ENCODE data around the gene TM4SF1. TPM values are rescaled to one million over a fixed set of nuclear protein-coding genes. Genes with fewer than 3 reads are reported as not detected.
A peak's percentile ranks its signal among the peaks of the same experiment; 100 is the strongest.

The TM4SF1 gene
- polyA plus RNA-seq, 1 of the 3 experiments (the other 2 are of a cell fraction), result 209 TPM

DNA sequence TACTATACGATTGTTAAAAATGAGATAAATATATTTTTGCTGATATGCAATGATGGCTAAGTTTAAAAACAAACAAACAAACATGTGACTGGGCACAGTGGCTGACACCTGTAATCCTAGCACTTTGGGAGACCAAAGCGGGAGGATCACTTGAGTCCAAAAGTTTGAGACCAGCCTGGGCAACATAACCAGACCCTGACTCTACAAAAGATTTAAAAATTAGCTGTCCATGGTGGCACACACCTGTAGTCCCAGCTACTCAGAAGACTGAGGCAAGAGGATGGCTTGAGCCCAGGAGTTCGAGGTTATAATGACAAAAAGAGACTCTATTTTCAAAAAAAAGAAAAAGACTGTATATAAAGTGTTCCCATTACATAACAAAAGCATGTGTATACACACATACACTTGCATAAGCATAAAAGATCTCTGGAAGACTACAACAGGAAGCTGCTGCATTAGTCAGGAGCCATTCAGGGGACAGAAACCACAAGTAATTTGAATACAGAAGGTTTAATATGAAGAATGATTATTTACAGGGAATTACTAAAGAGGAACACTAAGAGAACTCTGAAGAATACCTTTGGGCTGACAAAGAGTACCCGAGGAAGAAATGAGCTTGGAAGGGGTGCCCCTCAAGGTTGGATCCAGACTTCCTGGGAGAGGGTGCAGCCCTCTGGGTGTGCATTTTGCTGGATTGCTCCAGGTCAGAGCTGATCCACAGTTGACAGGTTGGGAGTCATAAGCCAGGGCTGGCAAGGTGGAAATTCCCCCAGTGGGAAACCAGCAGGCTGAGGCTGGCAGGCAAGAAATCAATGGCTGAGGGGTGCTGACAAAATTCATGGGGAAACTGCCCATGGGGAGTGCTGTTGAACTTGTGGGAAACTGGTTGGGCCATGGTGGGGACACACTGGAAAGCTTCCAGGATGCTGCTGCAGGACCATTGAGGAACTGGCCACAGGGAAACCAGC lies 34.8 kb downstream of the TM4SF1 start:
- Histone ChIP-seq H3K27ac (ENCODE audit: low read depth in 2 of 2, low read length in 1 of 2) (peak overlapping the region in 1 of 2 experiments; percentile 60; a peak in 2 of 4 replicates), H3K27me3 (ENCODE audit: insufficient read depth) (no peaks in the 10 kb centered on the region), H3K9me2 (0 out of 2 replicates have a peak, but pooled peaks cover 5% of the 10 kb centered on the region), H3K4me1 (ENCODE audit: control insufficient read depth in 1 of 2, insufficient read depth in 2 of 2, low read depth in 1 of 2, low read length in 1 of 2) (peaks cover 0 to 26% of the 10 kb centered on the region in 2 experiments; a peak in 3 of 4 replicates), H3F3A (replicated peaks; ENCODE audit: insufficient read depth) (peaks cover 26% of the 10 kb centered on the region), H3K36me3 (replicated peaks in 1 of 2; ENCODE audit: control insufficient read depth in 1 of 2, insufficient read depth in 2 of 2, low read length in 1 of 2) (no peaks in the 10 kb centered on the region), H3K4me3 (ENCODE audit: low read depth in 2 of 2, low read length in 1 of 2) (no peak overlapping the region), H4K20me1 (ENCODE audit: insufficient read depth) (no peaks in the 10 kb centered on the region), H3K9ac (0 out of 2 replicates have a peak overlapping the region, but pooled peaks have one; percentile 9), H3K9me3 (no peaks in the 10 kb centered on the region), H3K4me2 (0 out of 2 replicates have a peak overlapping the region, but pooled peaks have one; percentile 49), H3K79me2 (ENCODE audit: insufficient read depth) (no peaks in the 10 kb centered on the region), H2AFZ (ENCODE audit: low read depth) (no peak overlapping the region; the same call in 1 of the 2 replicates)
- CTCF ChIA-PET, result interaction anchor here (0.6 to 1.2 kb wide), 2 partner anchors 222 to 430 kb away, joined by 3 to 4 read pairs; no protein-coding TSS in a partner anchor
- WGBS (ENCODE audit: low lambda C conversion rate), result 71% methylated on average over 4 of the region's 4 CpGs
- no peak for TF ChIP-seq SMC3 (IDR thresholded peaks at IDR 0.05; ENCODE audit: low read depth, low read length)
- TF ChIP-seq TCF12 (IDR thresholded peaks at IDR 0.05), result peak; percentile 42; the same call in 1 of the 2 replicates
- TF ChIP-seq YY1 (IDR thresholded peaks at IDR 0.05; ENCODE audit: low read depth), result no peak
- TF ChIP-seq, protein P1, sequence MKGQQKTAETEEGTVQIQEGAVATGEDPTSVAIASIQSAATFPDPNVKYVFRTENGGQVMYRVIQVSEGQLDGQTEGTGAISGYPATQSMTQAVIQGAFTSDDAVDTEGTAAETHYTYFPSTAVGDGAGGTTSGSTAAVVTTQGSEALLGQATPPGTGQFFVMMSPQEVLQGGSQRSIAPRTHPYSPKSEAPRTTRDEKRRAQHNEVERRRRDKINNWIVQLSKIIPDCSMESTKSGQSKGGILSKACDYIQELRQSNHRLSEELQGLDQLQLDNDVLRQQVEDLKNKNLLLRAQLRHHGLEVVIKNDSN (IDR thresholded peaks at IDR 0.05; ENCODE audit: borderline replicate concordance, low read depth), result no peak
- TF ChIP-seq RFX5 (IDR thresholded peaks at IDR 0.05; ENCODE audit: low read length), result no peak
- TF ChIP-seq FOXJ3 (CRISPR knock-in tag; IDR thresholded peaks at IDR 0.05), result no peak
- no peak for TF ChIP-seq TAF1 (IDR thresholded peaks at IDR 0.05; ENCODE audit: borderline replicate concordance, low read depth, low read length)
- 0 out of 2 replicates have a peak, but pooled peaks have one; percentile 20 for TF ChIP-seq ELF1 (IDR thresholded peaks at IDR 0.05)
- TF ChIP-seq, protein P2, sequence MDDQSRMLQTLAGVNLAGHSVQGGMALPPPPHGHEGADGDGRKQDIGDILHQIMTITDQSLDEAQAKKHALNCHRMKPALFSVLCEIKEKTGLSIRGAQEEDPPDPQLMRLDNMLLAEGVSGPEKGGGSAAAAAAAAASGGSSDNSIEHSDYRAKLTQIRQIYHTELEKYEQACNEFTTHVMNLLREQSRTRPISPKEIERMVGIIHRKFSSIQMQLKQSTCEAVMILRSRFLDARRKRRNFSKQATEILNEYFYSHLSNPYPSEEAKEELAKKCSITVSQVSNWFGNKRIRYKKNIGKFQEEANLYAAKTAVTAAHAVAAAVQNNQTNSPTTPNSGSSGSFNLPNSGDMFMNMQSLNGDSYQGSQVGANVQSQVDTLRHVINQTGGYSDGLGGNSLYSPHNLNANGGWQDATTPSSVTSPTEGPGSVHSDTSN (IDR thresholded peaks at IDR 0.05), result no peak
- TF ChIP-seq FOSL2 (IDR thresholded peaks at IDR 0.05; ENCODE audit: borderline replicate concordance, low read depth), result no peak
- TF ChIP-seq CHD2 (IDR thresholded peaks at IDR 0.05; ENCODE audit: low read length, partially characterized antibody), result no peak
- no peak for TF ChIP-seq SIN3A (IDR thresholded peaks at IDR 0.05; ENCODE audit: borderline replicate concordance, low read depth, low read length)
- TF ChIP-seq, protein P3, sequence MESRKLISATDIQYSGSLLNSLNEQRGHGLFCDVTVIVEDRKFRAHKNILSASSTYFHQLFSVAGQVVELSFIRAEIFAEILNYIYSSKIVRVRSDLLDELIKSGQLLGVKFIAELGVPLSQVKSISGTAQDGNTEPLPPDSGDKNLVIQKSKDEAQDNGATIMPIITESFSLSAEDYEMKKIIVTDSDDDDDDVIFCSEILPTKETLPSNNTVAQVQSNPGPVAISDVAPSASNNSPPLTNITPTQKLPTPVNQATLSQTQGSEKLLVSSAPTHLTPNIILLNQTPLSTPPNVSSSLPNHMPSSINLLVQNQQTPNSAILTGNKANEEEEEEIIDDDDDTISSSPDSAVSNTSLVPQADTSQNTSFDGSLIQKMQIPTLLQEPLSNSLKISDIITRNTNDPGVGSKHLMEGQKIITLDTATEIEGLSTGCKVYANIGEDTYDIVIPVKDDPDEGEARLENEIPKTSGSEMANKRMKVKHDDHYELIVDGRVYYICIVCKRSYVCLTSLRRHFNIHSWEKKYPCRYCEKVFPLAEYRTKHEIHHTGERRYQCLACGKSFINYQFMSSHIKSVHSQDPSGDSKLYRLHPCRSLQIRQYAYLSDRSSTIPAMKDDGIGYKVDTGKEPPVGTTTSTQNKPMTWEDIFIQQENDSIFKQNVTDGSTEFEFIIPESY (IDR thresholded peaks at IDR 0.05; ENCODE audit: borderline replicate concordance, low read depth), result no peak
- no peak for TF ChIP-seq TEAD4 (IDR thresholded peaks at IDR 0.05; ENCODE audit: borderline replicate concordance, insufficient read depth)
- no peak for TF ChIP-seq JUND (IDR thresholded peaks at IDR 0.05)
- TF ChIP-seq, protein P4, sequence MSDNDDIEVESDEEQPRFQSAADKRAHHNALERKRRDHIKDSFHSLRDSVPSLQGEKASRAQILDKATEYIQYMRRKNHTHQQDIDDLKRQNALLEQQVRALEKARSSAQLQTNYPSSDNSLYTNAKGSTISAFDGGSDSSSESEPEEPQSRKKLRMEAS (IDR thresholded peaks at IDR 0.05; ENCODE audit: low read depth), result no peak
- no peak for TF ChIP-seq MEF2A (IDR thresholded peaks at IDR 0.05; ENCODE audit: borderline replicate concordance, low read depth)
- no peak for TF ChIP-seq RAD21 (IDR thresholded peaks at IDR 0.05; ENCODE audit: low read length)
- no peak for TF ChIP-seq POLR2AphosphoS5 (IDR thresholded peaks at IDR 0.05; ENCODE audit: low read depth, low read length)
- TF ChIP-seq GATA2 (CRISPR knock-in tag; IDR thresholded peaks at IDR 0.05), result no peak
- TF ChIP-seq EP300 (IDR thresholded peaks at IDR 0.05; ENCODE audit: borderline replicate concordance in 1 of 2, low read depth in 1 of 2, low read length in 1 of 2), result no peak
- TF ChIP-seq, protein P5, sequence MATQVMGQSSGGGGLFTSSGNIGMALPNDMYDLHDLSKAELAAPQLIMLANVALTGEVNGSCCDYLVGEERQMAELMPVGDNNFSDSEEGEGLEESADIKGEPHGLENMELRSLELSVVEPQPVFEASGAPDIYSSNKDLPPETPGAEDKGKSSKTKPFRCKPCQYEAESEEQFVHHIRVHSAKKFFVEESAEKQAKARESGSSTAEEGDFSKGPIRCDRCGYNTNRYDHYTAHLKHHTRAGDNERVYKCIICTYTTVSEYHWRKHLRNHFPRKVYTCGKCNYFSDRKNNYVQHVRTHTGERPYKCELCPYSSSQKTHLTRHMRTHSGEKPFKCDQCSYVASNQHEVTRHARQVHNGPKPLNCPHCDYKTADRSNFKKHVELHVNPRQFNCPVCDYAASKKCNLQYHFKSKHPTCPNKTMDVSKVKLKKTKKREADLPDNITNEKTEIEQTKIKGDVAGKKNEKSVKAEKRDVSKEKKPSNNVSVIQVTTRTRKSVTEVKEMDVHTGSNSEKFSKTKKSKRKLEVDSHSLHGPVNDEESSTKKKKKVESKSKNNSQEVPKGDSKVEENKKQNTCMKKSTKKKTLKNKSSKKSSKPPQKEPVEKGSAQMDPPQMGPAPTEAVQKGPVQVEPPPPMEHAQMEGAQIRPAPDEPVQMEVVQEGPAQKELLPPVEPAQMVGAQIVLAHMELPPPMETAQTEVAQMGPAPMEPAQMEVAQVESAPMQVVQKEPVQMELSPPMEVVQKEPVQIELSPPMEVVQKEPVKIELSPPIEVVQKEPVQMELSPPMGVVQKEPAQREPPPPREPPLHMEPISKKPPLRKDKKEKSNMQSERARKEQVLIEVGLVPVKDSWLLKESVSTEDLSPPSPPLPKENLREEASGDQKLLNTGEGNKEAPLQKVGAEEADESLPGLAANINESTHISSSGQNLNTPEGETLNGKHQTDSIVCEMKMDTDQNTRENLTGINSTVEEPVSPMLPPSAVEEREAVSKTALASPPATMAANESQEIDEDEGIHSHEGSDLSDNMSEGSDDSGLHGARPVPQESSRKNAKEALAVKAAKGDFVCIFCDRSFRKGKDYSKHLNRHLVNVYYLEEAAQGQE (IDR thresholded peaks at IDR 0.05; ENCODE audit: low read depth, low read length), result peak; percentile 76; the same call in 1 of the 2 replicates
- POLR2A ChIA-PET, result no interaction called here
- DNase-seq, result no peak
